Hippocampal formation (tissue), 2 donors: ENCODE data around the gene MINDY4B.
"Not testable (repeated sequence)": the region's sequence is repeated elsewhere in the genome, so short reads cannot be mapped to it uniquely, and the experiment has no call there.

Experiments
- DNase-seq, 2 donors: peaks; one replicate each; lab custom pipeline; 2025; lab: John Stamatoyannopoulos, UW

MINDY4B gene

DNA sequence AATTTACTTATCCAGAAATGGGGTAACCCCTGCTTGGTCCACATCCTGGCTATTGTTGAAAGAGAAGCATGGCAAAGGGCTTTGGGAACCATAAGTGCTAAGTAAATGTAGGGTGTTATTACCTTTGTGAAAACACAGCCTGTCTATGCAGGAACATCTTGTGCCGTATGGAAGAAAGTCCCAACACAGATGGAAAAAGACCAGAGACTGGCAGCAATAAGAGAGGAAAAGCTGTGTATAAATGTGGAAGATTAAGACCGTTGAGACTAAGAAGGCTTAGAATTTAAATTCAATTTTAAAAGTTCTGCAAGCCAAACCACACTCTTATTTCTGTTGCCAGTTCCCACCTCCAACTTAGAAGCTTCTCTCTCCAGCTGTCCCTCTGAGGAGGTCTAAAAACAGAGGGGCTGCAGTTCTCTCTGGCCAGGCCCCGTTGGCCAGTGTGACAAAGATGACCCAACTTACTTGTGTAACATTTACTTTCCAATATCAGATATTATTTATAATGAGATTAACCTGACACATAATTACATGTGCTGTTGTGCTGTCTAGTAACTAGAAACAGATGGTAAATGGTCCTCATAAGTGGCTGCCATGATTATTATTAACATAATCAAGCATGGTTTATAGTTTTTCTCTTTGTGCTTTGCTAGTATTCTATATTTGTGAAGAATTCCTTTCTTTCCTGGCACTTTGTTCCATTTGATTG lies 7.0 kb downstream of the MINDY4B start:
- peak in 1 of 2 donors; percentile 14 for DNase-seq

DNA sequence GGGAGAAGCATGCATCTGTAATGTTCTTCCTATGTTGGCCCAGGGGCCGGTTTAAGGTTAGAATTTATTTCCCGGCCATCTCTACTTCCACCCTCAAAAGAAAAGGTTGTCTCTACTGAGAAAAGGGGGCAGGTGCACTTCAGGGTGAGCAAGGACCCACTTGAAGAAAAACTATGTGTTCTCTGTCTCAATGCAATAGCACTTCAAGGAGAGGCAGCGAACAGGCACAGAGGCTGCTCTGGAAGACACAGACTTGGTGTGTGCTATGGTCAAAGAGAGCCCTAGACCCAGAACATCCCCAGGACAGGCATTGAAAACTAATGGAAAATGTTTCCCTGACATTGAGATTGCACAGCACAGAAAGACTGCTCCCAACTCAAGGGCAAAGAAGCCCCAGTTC lies 7.6 kb downstream of the MINDY4B start:
- no peak for DNase-seq

DNA sequence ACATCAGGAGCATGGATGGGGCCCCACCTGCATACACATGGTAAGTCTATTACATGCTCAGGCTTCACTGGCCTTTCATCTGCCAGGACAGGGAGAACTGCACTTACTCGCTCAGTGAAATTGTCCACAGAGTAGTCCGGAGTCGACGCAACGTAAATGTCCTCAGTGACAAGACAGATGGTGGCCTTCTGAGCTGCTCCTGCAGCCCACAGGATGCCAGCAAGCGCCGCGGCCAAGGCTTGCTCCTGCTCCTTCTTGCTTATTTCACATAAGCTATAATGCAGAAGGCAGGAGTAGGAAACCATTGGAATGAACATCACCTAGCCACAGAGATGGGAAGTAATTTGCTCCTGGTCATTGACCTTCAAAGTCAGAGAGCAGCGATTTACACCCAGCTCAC lies 14.4 kb downstream of the MINDY4B start:
- DNase-seq, result no peak

DNA sequence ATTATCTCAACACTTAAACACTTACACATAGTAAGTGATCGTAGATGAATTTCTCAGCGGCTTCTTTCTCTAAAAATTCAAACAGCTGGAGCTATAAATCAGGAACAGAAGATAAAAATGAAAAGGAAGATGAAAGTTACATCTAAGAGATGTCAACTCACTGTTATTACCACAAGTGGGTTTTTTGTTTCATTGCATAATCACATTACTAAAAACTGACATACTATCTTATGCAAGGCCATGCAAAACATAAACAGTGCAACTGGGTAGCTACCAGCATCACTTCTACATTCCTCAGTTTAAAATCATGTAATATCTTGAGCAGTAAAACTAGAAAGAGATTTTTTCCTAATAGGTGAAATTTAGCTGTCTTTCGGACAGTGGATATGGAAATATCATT lies 14.9 kb downstream of the MINDY4B start:
- no peak for DNase-seq

DNA sequence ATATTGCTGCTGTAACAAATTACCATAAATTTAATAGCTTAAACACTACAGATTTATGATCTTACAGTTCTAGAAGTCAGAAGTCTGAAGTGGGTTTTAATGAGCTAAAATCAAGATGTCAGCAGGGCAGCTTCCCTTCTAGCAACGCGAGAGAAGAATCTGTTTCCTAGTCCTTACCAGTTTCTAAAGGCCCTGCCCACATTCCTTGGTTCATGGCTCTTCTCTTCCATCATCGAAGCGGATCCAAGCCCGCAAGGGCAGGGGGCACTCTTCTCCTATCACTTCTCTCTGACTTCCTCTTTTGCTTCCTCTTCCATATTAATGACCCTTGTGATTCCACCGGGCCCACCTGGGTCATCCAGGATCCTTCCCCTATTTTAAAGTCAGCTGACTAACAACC lies 16.1 kb downstream of the MINDY4B start:
- no peak for DNase-seq

DNA sequence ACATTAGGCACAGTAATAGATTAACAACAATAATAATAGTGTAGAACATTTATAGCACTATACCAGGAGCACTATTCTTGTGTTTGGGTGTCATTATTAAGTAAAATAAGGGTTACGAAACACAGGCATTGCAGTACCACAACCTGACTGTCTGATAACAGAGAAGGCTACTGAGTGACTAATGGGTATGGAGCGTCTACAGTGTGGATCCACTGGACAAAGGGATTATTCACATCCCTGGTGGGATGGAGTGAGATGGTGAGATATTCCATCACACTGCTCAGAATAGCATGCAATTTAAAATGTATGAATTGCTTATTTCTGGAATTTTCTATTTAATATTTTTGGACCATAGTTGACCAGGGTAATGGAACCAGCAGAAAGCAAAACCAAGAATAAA lies 18.2 kb downstream of the MINDY4B start:
- DNase-seq, result no peak

DNA sequence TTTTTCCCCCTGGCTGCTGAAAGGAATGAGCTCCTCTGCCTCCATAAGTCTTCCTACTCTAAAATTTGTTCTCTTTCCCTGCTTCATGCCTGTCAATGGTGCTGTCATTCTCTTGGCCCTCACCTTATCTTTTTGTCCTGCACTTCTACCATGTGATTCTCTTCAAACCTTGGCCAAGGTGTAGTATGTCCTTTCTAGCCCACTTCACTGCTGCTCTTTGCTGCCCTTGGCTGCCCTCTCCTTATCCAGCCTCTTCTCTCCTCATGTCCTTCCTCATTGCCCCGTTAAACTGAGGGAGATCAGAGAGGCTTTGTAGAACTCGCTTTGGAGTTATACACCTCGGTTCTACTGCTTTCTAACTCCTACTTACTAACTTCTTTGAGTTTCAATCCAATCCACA lies 19.7 kb downstream of the MINDY4B start:
- no peak for DNase-seq

DNA sequence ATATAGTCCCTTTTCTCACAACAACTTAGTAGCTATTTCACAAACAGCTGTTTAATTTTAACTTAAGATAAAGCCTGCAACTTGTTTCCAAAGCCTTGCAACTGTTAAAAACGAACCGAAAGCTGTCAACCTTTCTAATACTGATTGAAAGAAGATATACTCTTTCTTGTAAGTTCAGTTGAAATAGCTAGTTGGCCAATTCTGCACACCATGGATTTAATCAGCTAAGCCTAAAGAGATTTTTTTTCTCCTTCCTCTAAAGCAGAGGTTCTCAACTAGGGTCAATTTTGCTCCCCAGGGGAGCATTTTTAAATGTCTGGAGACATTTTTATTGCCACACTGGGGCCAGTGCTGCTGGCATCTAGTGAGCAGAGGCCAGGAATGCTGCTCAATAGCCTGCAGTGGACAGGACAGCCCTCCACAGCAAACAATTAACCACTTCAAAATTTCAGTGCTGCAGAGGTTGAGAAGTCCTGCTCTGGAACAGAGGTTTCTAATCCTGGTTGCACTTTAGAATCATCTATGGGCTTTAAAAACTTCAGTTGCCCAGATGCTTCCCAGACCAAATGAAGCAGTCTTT lies 26.2 kb downstream of the MINDY4B start:
- DNase-seq, result no peak

DNA sequence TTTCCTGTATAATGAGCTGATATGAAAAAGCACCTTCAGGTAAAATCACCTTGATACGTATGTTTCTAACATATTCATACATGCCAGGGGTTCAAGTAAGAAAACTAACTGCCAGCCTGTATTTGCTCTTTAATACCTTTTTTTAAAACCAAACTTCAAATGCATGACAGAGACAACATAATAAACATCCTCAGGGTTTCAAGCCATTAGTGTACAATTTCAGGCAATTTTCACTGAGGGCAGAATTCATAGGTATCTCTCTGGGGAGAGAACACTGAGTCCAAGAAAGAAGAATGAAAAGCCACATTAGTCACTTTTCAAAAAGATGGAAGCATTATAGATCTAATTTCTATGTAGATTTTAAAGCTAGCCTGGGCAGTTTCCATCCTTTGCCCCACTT lies 26.9 kb downstream of the MINDY4B start:
- no peak for DNase-seq

DNA sequence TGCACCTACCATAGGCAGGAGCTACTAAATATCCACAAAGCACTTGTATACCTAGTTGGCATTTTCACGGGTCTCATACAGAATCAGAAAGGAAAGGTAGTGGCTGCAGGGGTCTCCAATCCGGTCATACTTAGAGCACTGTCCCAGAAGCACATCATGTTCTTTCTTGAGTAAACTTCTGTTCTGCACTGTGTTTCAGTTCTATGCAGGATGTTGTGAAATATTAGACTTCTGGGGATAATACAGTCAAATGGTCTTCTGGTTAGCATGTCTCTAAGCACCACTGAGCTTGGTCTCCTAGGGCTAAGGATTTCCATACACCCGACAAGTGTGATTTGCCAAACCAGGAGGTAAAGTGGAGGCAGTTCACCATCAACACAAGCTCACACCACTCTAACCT lies 27.9 kb downstream of the MINDY4B start:
- no peak for DNase-seq

DNA sequence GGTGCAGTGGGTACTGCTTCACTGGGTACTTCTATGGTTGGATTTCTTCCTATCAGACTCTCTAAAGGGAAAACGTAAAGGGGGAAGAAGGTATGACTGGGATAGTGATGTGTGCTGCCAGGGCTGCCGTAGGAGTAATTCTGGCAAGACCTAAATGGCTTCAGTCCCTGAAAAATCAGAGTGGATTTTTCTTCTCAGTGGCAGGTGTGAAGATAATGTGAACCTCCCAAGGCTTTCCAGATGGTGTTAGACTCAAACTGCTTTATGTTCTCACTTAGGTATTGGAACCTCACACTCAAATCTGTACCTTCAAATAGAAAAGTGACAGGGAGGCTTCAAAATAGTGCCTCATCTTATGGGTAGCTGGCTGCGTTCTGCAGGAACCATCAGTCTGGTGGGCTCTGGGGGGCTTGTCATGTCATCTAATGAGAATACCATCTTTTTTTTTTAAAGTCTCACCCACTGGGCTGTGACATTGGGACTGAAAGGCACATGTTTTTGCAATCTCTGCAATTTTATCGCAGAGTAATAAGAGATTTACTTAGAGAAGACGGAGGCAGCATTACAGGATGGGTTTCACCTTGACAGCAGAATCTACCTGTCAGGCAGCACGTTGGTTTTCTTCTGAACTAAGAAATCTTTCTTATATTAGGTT lies 28.5 kb downstream of the MINDY4B start:
- no peak for DNase-seq

DNA sequence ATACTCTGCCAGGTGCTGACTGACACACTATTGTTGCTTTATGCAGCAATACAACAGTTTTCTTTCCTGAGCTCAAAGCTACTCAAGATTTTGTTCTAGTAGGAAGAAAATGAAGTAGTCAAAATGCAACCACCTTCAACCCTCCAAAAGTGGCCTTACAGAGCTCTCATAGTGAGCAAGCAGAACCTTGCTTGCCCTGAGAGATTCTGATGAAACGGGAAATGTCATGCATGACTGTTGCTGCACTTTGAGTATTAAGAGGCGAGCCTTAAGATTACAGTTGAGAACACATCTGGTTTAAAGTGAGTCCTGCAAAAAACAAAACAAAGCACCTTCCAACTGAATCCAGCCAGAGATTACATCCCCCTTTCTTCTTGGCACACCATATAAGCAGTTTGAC lies 29.7 kb downstream of the MINDY4B start:
- DNase-seq, result no peak

DNA sequence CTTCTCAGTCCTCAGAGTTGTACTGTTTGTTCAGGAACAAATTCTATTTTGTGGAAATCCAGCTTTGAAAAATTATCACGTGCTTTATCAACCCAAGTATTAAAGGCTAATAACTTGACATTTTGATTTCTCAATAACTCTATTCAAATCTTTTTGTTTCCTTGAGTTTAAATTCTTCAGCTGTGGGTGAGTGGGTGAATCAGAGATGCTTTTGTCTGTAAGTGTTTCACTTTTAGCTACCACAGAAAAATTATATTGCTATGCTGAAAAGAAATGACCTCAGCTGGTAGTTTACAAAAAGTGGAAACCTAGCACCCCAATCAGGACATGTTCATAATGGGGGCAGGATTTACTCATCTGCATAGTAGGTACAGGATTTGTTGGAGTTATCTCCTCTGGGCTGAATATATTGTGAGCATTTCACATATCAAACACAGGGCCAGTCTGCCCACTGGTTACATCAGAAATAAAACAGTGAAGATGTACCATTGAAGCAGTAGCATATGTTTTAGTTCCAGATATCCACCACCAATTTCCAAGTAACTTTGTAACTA lies 30.5 kb downstream of the MINDY4B start:
- DNase-seq, result no peak

DNA sequence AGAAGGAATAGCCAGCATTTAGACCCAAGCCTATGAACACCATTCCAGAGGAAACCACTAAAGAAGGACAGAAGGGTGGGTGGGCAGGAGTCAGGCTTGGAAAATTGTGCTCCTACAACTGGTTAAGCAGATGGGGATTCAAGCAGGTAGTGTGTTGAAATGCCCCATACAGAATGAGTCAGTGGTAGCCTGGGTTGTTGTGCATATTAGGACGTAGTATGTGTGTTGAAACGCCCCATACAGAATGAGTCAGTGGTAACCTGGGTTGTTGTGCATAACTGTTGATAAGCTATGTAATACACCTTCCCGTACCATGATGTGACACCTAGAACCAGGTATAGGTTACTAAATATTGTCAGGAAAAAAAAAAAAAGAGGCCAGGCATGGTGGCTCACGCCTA lies 34.0 kb downstream of the MINDY4B start:
- DNase-seq, result no peak

DNA sequence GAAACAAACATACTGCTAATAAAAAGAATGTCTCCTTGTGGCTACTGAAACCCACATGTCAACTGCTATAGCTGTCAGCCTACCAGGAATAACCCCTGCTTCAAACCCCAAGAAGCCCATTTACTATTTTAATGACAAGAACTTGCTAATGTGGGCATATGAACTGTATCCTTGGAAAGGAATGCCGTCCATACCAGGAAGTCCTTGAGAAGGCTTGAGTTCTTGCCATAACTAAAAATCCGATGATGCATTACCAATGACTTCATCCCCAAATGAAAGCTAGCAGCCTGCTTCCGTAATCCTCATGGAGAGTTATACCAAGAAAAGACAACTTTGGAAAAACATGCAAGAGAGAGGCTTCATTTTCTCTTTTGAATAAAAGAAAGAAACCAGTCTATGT lies 34.8 kb downstream of the MINDY4B start:
- no peak for DNase-seq

DNA sequence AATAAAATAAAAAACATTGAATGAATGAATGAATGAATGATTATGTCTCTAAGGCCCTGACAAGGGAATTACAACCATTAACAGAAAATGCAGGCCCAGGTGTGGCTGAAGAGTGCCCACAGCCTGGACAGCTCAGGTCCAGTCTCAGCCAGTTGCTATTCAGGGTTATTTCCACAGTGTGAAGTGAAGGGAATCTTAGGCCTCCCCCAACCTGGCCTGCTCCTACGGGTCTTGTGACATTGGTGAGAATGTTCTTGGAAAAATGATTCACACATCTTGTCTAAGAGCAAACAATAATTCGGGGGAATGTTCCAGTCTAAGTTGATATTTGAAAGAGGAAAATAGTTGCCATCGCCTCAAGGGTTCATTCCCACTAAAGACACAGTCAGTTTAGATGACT lies 37.0 kb downstream of the MINDY4B start:
- no peak for DNase-seq

DNA sequence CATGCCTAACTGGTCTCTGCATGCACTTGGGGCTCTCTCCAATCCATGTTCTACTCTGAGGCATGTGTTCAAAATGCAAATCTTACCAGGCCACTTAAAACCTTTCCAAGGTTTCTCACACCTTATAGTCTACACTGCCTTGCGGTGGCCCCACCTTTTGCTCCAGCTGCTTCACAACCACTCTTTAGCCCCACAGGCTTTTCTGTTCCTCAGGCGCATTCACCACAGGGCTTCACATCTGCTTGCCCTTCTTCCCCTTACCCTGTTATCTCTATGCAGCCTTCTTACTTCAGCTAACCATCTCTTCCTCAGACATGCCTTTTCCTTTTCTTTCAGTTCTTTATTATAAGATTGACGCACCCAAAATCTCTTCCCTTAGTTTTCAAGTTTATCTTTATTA lies 37.8 kb downstream of the MINDY4B start:
- no peak for DNase-seq

DNA sequence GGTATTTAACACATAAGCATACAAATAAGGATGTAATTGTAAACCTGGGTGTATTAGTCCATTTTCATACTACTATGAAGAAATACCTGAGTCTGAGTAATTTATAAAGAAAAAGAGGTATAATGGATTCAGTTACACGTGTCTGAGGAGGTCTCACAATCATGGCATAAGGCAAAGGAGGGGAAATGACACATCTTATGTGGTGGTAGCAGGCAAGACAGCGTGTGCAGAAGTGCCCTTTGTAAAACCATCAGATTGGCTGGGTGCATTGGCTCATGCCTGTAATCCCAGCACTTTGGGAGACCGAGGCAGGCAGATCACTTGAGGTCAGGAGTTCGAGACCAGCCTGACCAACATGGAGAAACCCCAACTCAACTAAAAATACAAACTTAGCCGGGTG lies 41.3 kb downstream of the MINDY4B start:
- not testable (repeated sequence) for DNase-seq

DNA sequence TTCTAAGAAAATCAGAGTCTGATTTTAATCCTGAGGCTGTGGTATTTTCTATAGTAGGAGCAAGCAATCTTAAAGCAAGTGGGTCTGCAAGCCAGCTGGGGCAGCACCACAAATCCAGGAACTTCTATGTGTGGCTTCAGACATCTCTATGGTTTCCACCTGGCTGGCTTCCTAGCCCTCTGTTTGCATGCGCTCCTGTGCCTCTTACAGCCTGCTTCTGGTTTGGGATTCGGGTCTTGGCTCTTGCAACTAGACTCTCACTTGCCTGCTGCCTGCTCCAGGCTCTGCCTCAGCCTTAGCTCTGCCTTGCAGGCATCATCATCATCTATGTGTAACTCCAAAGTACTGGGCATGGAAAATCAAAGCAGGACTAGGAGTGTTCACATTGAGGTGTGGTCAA lies 43.4 kb downstream of the MINDY4B start:
- DNase-seq, result no peak

DNA sequence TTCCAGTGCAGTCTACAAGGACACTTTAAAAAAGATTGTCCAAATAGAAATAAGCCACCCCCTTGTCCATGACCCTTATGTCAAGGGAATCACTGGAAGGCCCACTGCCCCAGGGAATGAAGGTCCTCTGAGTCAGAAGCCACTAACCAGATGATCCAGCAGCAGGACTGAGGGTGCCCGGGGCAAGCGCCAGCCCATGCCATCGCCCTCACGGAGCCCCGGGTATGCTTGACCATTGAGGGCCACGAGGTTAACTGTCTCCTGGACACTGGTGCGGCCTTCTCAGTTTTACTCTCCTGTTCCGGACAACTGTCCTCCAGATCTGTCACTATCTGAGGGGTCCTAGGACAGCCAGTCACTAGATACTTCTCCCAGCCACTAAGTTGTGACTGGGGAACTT lies 47.3 kb downstream of the MINDY4B start:
- not testable (repeated sequence) for DNase-seq

DNA sequence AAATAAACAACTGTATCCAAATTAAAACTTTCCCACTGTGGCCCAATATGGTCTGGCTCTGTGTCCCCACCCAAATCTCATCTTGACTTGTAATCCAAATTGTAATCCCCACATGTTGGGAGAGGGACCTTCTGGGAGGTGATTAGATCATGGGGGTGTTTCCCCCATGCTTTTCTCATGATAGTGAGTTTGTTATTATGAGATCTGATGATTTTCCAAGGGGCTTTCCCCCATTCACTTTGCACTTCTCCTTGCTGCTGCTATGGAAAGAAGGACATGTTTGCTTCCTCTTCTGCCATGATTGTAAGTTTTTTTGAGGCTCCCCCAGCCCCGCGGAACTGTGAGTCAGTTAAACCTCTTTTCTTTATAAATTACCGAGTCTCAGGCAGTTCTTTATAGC lies 55.0 kb downstream of the MINDY4B start:
- no peak for DNase-seq

DNA sequence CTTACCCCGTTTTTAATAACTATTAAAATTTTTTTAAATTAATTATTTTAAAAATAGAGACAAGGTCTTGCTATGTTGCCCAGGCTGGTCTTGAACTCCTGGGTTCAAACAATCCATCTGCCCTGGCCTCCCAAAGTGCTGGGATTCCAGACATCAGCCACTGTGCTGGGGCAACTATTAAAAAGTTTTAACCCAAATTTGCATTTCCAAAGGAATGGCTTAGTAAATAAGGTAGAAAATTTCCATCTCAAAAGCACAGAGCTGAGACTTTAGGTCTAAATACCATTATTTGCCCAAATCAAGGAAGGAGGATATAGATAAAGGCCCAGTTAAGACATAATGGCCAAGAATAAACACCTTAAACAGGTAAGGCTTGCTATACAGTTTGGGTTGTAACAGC lies 56.4 kb downstream of the MINDY4B start:
- no peak for DNase-seq

DNA sequence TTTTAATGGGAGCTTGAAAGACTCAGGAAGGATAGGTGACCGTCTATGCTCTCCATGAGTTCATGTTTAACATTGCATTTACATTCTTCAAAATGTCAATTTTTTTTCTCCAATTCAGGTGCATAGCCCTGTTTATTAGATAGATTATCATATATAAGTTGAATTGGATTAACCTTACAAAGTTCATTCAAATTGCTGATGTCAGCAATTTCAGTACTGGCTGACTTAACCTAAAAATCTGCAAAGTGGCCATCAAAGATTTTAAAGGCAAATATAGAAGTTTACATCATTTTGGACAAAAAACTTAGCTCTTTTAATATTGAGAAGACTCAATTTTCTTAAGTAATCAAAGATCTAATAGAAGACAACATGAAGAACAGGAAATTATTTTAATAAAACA lies 57.8 kb downstream of the MINDY4B start:
- DNase-seq, result no peak
